Panc1 (cell line): ENCODE measurements around the gene MMS22L. TPM values are rescaled to one million over a fixed set of nuclear protein-coding genes. Genes with fewer than 3 reads are reported as not detected.

Source experiments
- ATAC-seq: fragments of 200-7000 bp; cut with Tn5 transposase; 2 replicates; pipeline ENCODE4 v1.9.1; 2020; ENCODE audit warnings: mild to moderate bottlenecking, moderate library complexity
- BruUV-seq: library from RNA; stranded (reverse); fragments of 400-500 nt; replicated peaks from 2 replicates; lab custom pipeline; 2021; lab: Mats Ljungman, UMichigan
- CTCF ChIA-PET: fragments of 300-600 bp; sonication (Branson Sonifier 250); formaldehyde crosslinking; loops from one replicate; lab custom pipeline; 2022; ENCODE audit warnings: antibody characterized with exemption; lab: Charles Lee
- POLR2A ChIA-PET: fragments of 300-600 bp; sonication (Branson Sonifier 250); formaldehyde crosslinking; loops from one replicate; lab custom pipeline; 2022; ENCODE audit warnings: antibody characterized with exemption; lab: Charles Lee
- DNase-seq: peaks from one replicate; pipeline ENCODE4 v3.0.0-alpha.2; 2010; ENCODE audit warnings: low read depth, low spot score
- H3K27ac ChIP-seq: 2 replicates; pipeline ENCODE4 v1.5.1; 2011; ENCODE audit warnings: mild to moderate bottlenecking, low read length, inconsistent platforms
- H3K27me3 ChIP-seq: fragments of 200-500 bp; sonication (Bioruptor generic); 2 replicates; pipeline ENCODE4 v1.6.0; 2014; ENCODE audit warnings: low read length, inconsistent platforms; ENCODE audit not compliant: control insufficient read depth, insufficient read depth
- H3K36me3 ChIP-seq: fragments of 200-500 bp; sonication (Bioruptor generic); 2 replicates; pipeline ENCODE4 v1.5.1; 2014; ENCODE audit warnings: inconsistent platforms, mild to moderate bottlenecking, low read length, moderate library complexity; ENCODE audit not compliant: control insufficient read depth, insufficient read depth
- H3K4me1 ChIP-seq: 2 replicates; pipeline ENCODE4 v1.5.1; 2011; ENCODE audit warnings: inconsistent platforms, mild to moderate bottlenecking, low read length, moderate library complexity; ENCODE audit not compliant: control insufficient read depth, insufficient read depth
- H3K4me3 ChIP-seq, 2 experiments: 2 replicates each; pipeline ENCODE4 v1.5.1; 2011 to 2012; ENCODE audit warnings: low read depth in 2 of 2, low read length in 2 of 2, mild to moderate bottlenecking in 2 of 2, inconsistent platforms in 1 of 2, moderate library complexity in 1 of 2
- H3K9me3 ChIP-seq: fragments of 200-500 bp; sonication (Bioruptor generic); 2 replicates; pipeline ENCODE4 v1.5.1; 2014; ENCODE audit warnings: low read depth, mild to moderate bottlenecking, inconsistent platforms, low read length, moderate library complexity; ENCODE audit not compliant: control insufficient read depth, insufficient read depth
- POLR2AphosphoS5 ChIP-seq: IDR thresholded peaks from 2 replicates; pipeline ENCODE4 v1.6.1; 2012; ENCODE audit warnings: mild to moderate bottlenecking, low read depth, low read length, moderate library complexity
- SIN3A ChIP-seq: IDR thresholded peaks from 2 replicates; pipeline ENCODE4 v1.6.1; 2012; ENCODE audit warnings: low read depth, mild to moderate bottlenecking, low read length, moderate library complexity, borderline replicate concordance; ENCODE audit not compliant: insufficient read depth
- TCF7L2 ChIP-seq: IDR thresholded peaks from 2 replicates; pipeline ENCODE4 v1.6.1; 2011; ENCODE audit warnings: mild to moderate bottlenecking, low read depth, low read length, inconsistent platforms
- in situ Hi-C: cut with HindIII; loops from 2 replicates; pipeline ENCODE4 v1.10.0; 2016; ENCODE audit warnings: low sequenced_read_pairs, low pct_unique_long_range_greater_than_20kb
- intact Hi-C: fragments of 100-400 bp; cut with micrococcal nuclease; formaldehyde crosslinking; loops from one replicate; pipeline ENCODE4 v1.10.0; 2022; ENCODE audit not compliant: unreplicated experiment
- total RNA-seq: library from RNA; stranded (reverse); gene quantifications from one replicate; pipeline ENCODE4 v1.2.1, GENCODE V29; 2021; ENCODE audit not compliant: unreplicated experiment
- TF ChIP-seq, protein P1 (sequence below): fragments of 450-650 bp; IDR thresholded peaks from 2 replicates; pipeline ENCODE4 v1.5.1; 2017; ENCODE audit warnings: mild to moderate bottlenecking
- TF ChIP-seq, protein P2 (sequence below), 2 experiments: IDR thresholded peaks; 2 replicates each; pipeline ENCODE4 v1.6.1; 2011 to 2012; ENCODE audit warnings: low read depth in 2 of 2, control low read depth in 1 of 2, low read length in 1 of 2, mild to moderate bottlenecking in 1 of 2, moderate library complexity in 1 of 2; ENCODE audit not compliant: insufficient read depth in 1 of 2

Gene MMS22L
- total RNA-seq, 1 experiment from 2014 or later: 28.5 TPM

DNA sequence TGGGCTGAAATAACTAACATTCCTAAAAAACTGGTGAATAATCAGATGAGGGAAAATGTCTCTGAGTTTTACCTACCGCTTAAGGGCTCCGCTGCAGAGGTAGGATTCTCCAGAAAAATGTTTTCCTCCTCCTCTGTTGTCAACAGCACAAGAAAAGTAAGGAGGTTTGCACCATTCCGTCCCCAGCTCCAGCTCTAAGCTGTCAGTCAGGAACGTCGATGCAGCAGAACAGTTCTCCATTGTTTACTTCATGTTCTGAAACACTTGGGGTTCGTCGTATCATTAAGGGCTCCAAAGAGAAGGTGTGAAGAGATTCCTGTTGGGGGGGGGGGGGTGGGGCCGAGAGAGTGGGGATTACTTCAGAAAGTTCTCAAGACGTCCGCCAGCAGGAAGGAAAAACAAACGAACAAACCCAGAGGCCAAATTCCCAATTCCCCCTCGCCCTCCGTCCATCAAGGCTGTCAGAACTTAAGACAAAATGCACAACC, 734 bp downstream of the MMS22L start:
- Histone ChIP-seq H3K9me3 (no peaks in the 10 kb centered on the region), H3K27ac (peak overlapping the region; percentile 89), H3K36me3 (peaks cover 12% of the 10 kb centered on the region), H3K4me3 (peak overlapping the region; percentile 90 to 94), H3K27me3 (no peaks in the 10 kb centered on the region), H3K4me1 (peaks cover 10% of the 10 kb centered on the region; the same call in 1 of the 2 replicates)
- no TSS peak for BruUV-seq
- TF ChIP-seq TCF7L2: no peak
- TF ChIP-seq, protein P1, sequence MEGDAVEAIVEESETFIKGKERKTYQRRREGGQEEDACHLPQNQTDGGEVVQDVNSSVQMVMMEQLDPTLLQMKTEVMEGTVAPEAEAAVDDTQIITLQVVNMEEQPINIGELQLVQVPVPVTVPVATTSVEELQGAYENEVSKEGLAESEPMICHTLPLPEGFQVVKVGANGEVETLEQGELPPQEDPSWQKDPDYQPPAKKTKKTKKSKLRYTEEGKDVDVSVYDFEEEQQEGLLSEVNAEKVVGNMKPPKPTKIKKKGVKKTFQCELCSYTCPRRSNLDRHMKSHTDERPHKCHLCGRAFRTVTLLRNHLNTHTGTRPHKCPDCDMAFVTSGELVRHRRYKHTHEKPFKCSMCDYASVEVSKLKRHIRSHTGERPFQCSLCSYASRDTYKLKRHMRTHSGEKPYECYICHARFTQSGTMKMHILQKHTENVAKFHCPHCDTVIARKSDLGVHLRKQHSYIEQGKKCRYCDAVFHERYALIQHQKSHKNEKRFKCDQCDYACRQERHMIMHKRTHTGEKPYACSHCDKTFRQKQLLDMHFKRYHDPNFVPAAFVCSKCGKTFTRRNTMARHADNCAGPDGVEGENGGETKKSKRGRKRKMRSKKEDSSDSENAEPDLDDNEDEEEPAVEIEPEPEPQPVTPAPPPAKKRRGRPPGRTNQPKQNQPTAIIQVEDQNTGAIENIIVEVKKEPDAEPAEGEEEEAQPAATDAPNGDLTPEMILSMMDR: no peak
- no peak for TF ChIP-seq SIN3A
- no peak for TF ChIP-seq POLR2AphosphoS5
- TF ChIP-seq, protein P2, sequence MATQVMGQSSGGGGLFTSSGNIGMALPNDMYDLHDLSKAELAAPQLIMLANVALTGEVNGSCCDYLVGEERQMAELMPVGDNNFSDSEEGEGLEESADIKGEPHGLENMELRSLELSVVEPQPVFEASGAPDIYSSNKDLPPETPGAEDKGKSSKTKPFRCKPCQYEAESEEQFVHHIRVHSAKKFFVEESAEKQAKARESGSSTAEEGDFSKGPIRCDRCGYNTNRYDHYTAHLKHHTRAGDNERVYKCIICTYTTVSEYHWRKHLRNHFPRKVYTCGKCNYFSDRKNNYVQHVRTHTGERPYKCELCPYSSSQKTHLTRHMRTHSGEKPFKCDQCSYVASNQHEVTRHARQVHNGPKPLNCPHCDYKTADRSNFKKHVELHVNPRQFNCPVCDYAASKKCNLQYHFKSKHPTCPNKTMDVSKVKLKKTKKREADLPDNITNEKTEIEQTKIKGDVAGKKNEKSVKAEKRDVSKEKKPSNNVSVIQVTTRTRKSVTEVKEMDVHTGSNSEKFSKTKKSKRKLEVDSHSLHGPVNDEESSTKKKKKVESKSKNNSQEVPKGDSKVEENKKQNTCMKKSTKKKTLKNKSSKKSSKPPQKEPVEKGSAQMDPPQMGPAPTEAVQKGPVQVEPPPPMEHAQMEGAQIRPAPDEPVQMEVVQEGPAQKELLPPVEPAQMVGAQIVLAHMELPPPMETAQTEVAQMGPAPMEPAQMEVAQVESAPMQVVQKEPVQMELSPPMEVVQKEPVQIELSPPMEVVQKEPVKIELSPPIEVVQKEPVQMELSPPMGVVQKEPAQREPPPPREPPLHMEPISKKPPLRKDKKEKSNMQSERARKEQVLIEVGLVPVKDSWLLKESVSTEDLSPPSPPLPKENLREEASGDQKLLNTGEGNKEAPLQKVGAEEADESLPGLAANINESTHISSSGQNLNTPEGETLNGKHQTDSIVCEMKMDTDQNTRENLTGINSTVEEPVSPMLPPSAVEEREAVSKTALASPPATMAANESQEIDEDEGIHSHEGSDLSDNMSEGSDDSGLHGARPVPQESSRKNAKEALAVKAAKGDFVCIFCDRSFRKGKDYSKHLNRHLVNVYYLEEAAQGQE (IDR thresholded peaks at IDR 0.05; ENCODE audit: insufficient read depth in 1 of 2, low read depth in 2 of 2, low read length in 1 of 2): no peak
- no peak for DNase-seq
- peak; percentile 20; the same call in 1 of the 2 replicates for ATAC-seq
- in situ Hi-C loops: no loop called here
- ChIA-PET CTCF (no interaction called here), POLR2A (no interaction called here)
- intact Hi-C loops: no loop called here

DNA sequence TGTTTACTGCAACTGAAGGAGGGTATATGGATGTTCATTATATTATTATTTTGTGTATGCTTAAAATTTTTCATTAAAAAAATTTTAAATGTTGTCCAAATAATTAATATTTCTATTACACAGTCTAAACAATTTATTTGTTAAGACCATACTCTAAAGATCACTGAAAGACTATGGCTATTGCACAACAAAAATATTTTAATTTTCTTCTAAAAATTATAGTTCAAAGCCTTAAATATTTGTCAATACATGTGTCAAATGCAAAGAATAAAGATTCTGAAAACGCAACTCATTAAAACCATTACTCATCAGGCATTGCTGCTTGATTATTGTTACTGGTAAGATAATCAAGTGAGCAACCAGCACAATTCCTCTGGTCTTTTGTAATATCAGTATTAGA, 2.2 kb downstream of the MMS22L start:
- intact Hi-C loops: no loop called here
- in situ Hi-C loops: no loop called here
- Histone ChIP-seq H3K27me3 (no peaks in the 10 kb centered on the region), H3K4me3 (no peak overlapping the region), H3K4me1 (peaks cover 10% of the 10 kb centered on the region; the same call in 1 of the 2 replicates), H3K36me3 (peaks cover 12% of the 10 kb centered on the region), H3K9me3 (no peaks in the 10 kb centered on the region), H3K27ac (no peak overlapping the region; the same call in 1 of the 2 replicates)
- ATAC-seq (no peak), DNase-seq (no peak)
- ChIA-PET POLR2A (no interaction called here), CTCF (no interaction called here)
- TF ChIP-seq, protein P2 (IDR thresholded peaks at IDR 0.05; ENCODE audit: insufficient read depth in 1 of 2, low read depth in 2 of 2, low read length in 1 of 2): no peak
- TF ChIP-seq, protein P1: no peak
- TF ChIP-seq POLR2AphosphoS5 (no peak), TCF7L2 (no peak), SIN3A (no peak)
- BruUV-seq: TSS peak; percentile 61
